GM23338 (cell line): ENCODE measurements around the gene AKIRIN2. TPM values are rescaled to one million over a fixed set of nuclear protein-coding genes. Genes with fewer than 3 reads are reported as not detected.

ENCODE experiments used
- ATAC-seq: fragments of 200-7000 bp; cut with Tn5 transposase; 3 replicates; pipeline ENCODE4 v1.9.1; 2020
- DNase-seq: peaks from one replicate; pipeline ENCODE4 v3.0.0-alpha.2; 2015; ENCODE audit warnings: low spot score
- H2AFZ ChIP-seq: fragments of 200-600 bp; sonication (generic); 2 replicates; pipeline ENCODE4 v1.8.0; 2016; ENCODE audit warnings: antibody characterized with exemption, mild to moderate bottlenecking, moderate library complexity
- H3F3A ChIP-seq: fragments of 200-600 bp; sonication (generic); replicated peaks from 2 replicates; pipeline ENCODE4 v1.8.0; 2017; ENCODE audit warnings: antibody characterized with exemption, mixed run types, low read depth
- H3K27ac ChIP-seq: fragments of 200-600 bp; sonication (generic); 2 replicates; pipeline ENCODE4 v1.6.1; 2016; ENCODE audit warnings: low read depth
- H3K27me3 ChIP-seq: fragments of 200-600 bp; sonication (generic); 2 replicates; pipeline ENCODE4 v1.8.0; 2016; ENCODE audit warnings: mild to moderate bottlenecking, mixed run types, moderate library complexity; ENCODE audit not compliant: insufficient read depth
- H3K36me3 ChIP-seq: fragments of 200-600 bp; sonication (generic); 2 replicates; pipeline ENCODE4 v1.8.0; 2016; ENCODE audit warnings: mild to moderate bottlenecking; ENCODE audit not compliant: insufficient read depth
- H3K4me1 ChIP-seq: fragments of 200-600 bp; sonication (generic); 2 replicates; pipeline ENCODE4 v1.8.0; 2016; ENCODE audit warnings: mild to moderate bottlenecking, moderate library complexity; ENCODE audit not compliant: insufficient read depth
- H3K4me2 ChIP-seq: fragments of 200-600 bp; sonication (generic); 2 replicates; pipeline ENCODE4 v1.7.1; 2017; ENCODE audit warnings: mixed run types
- H3K4me3 ChIP-seq: fragments of 200-600 bp; sonication (generic); 2 replicates; pipeline ENCODE4 v1.6.1; 2016; ENCODE audit warnings: mixed run types
- H3K79me2 ChIP-seq: fragments of 200-600 bp; sonication (generic); replicated peaks from 2 replicates; pipeline ENCODE4 v1.8.0; 2017; ENCODE audit warnings: mild to moderate bottlenecking; ENCODE audit not compliant: insufficient read depth
- H3K9me2 ChIP-seq: fragments of 200-600 bp; sonication (generic); 2 replicates; pipeline ENCODE4 v1.8.0; 2017; ENCODE audit not compliant: insufficient read depth
- H4K20me1 ChIP-seq: fragments of 200-600 bp; sonication (generic); replicated peaks from 2 replicates; pipeline ENCODE4 v1.8.0; 2017; ENCODE audit warnings: mild to moderate bottlenecking; ENCODE audit not compliant: insufficient read depth
- H3K27ac Mint-ChIP-seq: 2 replicates; pipeline ENCODE4 v1.8.0; 2020; ENCODE audit warnings: inconsistent platforms, mild to moderate bottlenecking, moderate library complexity, mixed read lengths
- H3K27me3 Mint-ChIP-seq: 3 replicates; pipeline ENCODE4 v1.8.0; 2022; ENCODE audit warnings: low read depth, mild to moderate bottlenecking, moderate library complexity, mixed read lengths, inconsistent platforms; ENCODE audit not compliant: insufficient read depth, poor library complexity
- H3K36me3 Mint-ChIP-seq: 3 replicates; pipeline ENCODE4 v1.8.0; 2021; ENCODE audit warnings: low read depth, mild to moderate bottlenecking, inconsistent platforms, moderate library complexity, mixed read lengths
- H3K4me1 Mint-ChIP-seq: 3 replicates; pipeline ENCODE4 v1.8.0; 2020; ENCODE audit warnings: mild to moderate bottlenecking, inconsistent platforms, mixed read lengths
- H3K4me3 Mint-ChIP-seq: 3 replicates; pipeline ENCODE4 v1.8.0; 2021; ENCODE audit warnings: moderate library complexity, mild to moderate bottlenecking, inconsistent platforms, mixed read lengths
- H3K9me3 Mint-ChIP-seq: 3 replicates; pipeline ENCODE4 v1.8.0; 2020; ENCODE audit warnings: moderate library complexity, mild to moderate bottlenecking, inconsistent platforms, mixed read lengths
- CTCF ChIP-seq, 2 experiments: fragments of 200-600 bp in 1 of 2; sonication (generic) in 1 of 2; conservative IDR thresholded peaks; 2 replicates each; pipeline versions ENCODE4 v1.5.1 to v1.6.1; 2016 to 2017; ENCODE audit warnings: antibody characterized with exemption in 2 of 2, low read depth in 2 of 2, mild to moderate bottlenecking in 2 of 2, moderate library complexity in 1 of 2
- ETS1 ChIP-seq: IDR thresholded peaks from 2 replicates; pipeline ENCODE4 v1.6.1; 2016; ENCODE audit warnings: antibody characterized with exemption
- ZNF462 ChIP-seq: fragments of 250-450 bp; sonication (Bioruptor Pico); IDR thresholded peaks from 2 replicates; pipeline ENCODE4 v1.5.0; 2020; ENCODE audit warnings: mild to moderate bottlenecking, moderate library complexity
- polyA plus RNA-seq: library from polyadenylated mRNA; unstranded; fragments of >200 nt; fragmentation: Nextera tagmentation; extraction: Ambion mirVana; gene quantifications from 2 replicates; pipeline ENCODE4 v1.2.1, GENCODE V29; 2016
- total RNA-seq: library from RNA; depleted of rRNA; stranded (reverse); fragments of >200 nt; shearing (Covaris generic); gene quantifications from 2 replicates; pipeline ENCODE4 v1.2.3, GENCODE V29; 2014

AKIRIN2 gene
- total and polyA plus RNA-seq, 2 experiments from 2014 or later: 62.1 to 98.1 TPM

DNA sequence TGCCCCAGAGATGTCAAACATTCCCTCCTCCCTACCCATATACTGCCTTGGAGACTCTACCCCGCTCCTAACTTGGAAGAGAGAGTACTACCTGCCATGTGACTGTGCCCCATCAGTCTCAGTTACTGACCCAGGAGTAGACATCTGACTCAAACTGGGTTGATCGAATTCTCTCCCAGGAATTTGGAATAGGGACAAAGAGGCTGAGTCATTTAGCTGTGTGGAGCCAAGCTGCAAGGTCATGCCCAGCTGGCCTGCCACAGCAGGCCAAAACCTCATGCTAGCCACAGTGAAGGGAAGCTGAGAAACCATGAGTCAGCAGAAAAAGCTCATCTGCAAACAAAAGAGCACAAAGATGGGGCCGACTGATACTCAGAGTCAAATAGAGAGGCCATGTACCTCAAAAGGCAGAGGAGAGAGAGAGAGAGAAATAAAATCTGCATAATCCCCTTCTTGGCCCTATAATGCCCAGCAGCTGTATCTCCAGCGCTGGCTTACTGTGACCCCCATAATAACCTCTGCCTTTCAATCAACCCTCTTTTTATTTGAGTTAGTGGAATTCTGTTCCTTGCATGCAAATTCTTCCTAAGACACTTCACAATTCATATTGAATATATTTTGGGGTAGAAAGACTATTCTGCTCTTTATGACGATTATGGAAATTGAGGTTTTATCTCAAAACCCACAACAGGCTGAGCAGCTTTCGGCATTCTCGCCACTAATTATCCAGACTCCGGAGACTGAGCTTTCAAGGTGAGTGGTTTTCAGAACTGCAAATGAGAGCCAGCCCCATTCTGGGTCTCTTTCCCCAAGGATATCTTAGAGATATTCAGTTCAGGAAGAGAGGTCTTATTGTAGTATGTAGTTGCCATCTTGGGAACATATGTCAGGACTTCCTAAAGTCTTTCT is 21.4 kb upstream of the AKIRIN2 start:
- Histone ChIP-seq H3K79me2 (no peaks in the 10 kb centered on the region), H3K4me3 (no peak overlapping the region), H3K4me1 (0 out of 2 replicates have a peak, but pooled peaks cover 16% of the 10 kb centered on the region), H3K9me2 (peaks cover 10% of the 10 kb centered on the region), H3K27me3 (no peaks in the 10 kb centered on the region), H3K27ac (no peak overlapping the region), H3K36me3 (no peaks in the 10 kb centered on the region), H4K20me1 (no peaks in the 10 kb centered on the region), H3K4me2 (no peak overlapping the region), H2AFZ (peak overlapping the region; percentile 29; the same call in 1 of the 2 replicates), H3F3A (no peaks in the 10 kb centered on the region)
- Mint-ChIP-seq H3K9me3 (no peaks in the 10 kb centered on the region; the same call in 2 of the 3 replicates), H3K27me3 (peaks cover 2% of the 10 kb centered on the region), H3K4me1 (peaks cover 13% of the 10 kb centered on the region), H3K27ac (peak overlapping the region; percentile 93), H3K4me3 (no peak overlapping the region), H3K36me3 (no peaks in the 10 kb centered on the region; the same call in 2 of the 3 replicates)
- peak; percentile 93 for ATAC-seq
- TF ChIP-seq ETS1 (0 out of 2 replicates have a peak, but pooled peaks have one; percentile 25), CTCF (conservative IDR thresholded peaks at IDR 0.05; ENCODE audit: low read depth in 2 of 2) (no peak), ZNF462 (0 out of 2 replicates have a peak, but pooled peaks have one; percentile 7)
- peak; percentile 84 for DNase-seq
